GM12892 (cell line): ENCODE measurements around the gene TMTC2.

Experiments used
- POLR2A ChIP-seq: IDR thresholded peaks from 2 replicates; pipeline ENCODE4 v1.6.1; 2011; ENCODE audit warnings: low read depth, low read length, control low read depth
- POLR2AphosphoS5 ChIP-seq: IDR thresholded peaks from 2 replicates; pipeline ENCODE4 v1.6.1; 2011; ENCODE audit warnings: low read depth, low read length, control low read depth

GRCh38 chr12:82675246-82675645 is 11.5 kb upstream of the TMTC2 start:
- TF ChIP-seq POLR2AphosphoS5, result no peak
- TF ChIP-seq POLR2A, result no peak
